ENCODE results near the gene ZNF841.

GRCh38 chr19:52120286-52120685, 24.7 kb upstream of the ZNF841 start:
- TF ChIP-seq EZH2 (IDR thresholded peaks at IDR 0.05; ENCODE audit: insufficient read depth, poor library complexity, severe bottlenecking) (no peak), EZH2phosphoT487 (IDR thresholded peaks at IDR 0.05; ENCODE audit: insufficient read depth, low read depth) (no peak)

Measured in GM23248 (cell line).